Measurements from ENCODE around the gene AGMO. TPM values are rescaled to one million over a fixed set of nuclear protein-coding genes. Genes with fewer than 3 reads are reported as not detected.

AGMO gene
- total and polyA plus RNA-seq, 2 experiments from 2014 or later = 6.5 to 7.3 TPM

DNA sequence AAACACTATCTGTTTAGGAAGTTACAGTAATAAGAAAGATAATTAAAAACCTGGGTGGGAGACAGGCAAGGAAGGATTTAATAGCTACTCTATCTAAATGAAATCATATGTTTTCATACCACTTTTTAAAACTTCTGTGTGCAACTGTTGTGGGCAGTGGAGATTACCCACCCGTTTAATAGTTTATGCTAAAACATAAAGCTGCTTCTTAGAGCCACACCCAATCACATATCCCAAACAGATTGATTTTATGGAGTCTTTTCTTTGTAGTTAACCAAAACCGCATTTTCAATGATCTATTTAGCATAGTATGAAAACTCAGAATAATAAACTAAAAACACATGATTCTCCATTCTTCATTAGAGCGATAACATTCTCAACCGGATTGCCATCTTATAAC is 304.1 kb downstream of the AGMO start:
- Histone ChIP-seq H3K36me3 (replicated peaks; ENCODE audit: insufficient read depth, low read depth) (no peaks in the 10 kb centered on the region), H2AFZ (no peak overlapping the region), H4K20me1 (ENCODE audit: insufficient read depth, poor library complexity, severe bottlenecking) (no peaks in the 10 kb centered on the region), H3K9me2 (replicated peaks; ENCODE audit: insufficient read depth) (no peaks in the 10 kb centered on the region), H3K4me2 (no peak overlapping the region), H3K27me3 (no peaks in the 10 kb centered on the region), H3K27ac (no peak overlapping the region), H3K79me2 (no peaks in the 10 kb centered on the region), H3K4me3 (no peak overlapping the region), H3K4me1 (ENCODE audit: insufficient read depth) (no peaks in the 10 kb centered on the region), H3K9me3 (ENCODE audit: low read depth) (no peaks in the 10 kb centered on the region)
- no peak for DNase-seq (ENCODE audit: low spot score)
- WGBS (ENCODE audit: low lambda C conversion rate, missing lambda C conversion rate) = 83% methylated on average over 4 of the region's 4 CpGs
- TF ChIP-seq EZH2 (IDR thresholded peaks at IDR 0.05; ENCODE audit: borderline replicate concordance) = no peak
- TF ChIP-seq, protein P1, sequence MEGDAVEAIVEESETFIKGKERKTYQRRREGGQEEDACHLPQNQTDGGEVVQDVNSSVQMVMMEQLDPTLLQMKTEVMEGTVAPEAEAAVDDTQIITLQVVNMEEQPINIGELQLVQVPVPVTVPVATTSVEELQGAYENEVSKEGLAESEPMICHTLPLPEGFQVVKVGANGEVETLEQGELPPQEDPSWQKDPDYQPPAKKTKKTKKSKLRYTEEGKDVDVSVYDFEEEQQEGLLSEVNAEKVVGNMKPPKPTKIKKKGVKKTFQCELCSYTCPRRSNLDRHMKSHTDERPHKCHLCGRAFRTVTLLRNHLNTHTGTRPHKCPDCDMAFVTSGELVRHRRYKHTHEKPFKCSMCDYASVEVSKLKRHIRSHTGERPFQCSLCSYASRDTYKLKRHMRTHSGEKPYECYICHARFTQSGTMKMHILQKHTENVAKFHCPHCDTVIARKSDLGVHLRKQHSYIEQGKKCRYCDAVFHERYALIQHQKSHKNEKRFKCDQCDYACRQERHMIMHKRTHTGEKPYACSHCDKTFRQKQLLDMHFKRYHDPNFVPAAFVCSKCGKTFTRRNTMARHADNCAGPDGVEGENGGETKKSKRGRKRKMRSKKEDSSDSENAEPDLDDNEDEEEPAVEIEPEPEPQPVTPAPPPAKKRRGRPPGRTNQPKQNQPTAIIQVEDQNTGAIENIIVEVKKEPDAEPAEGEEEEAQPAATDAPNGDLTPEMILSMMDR (IDR thresholded peaks at IDR 0.05; ENCODE audit: poor library complexity) = no peak
- TF ChIP-seq EZH2phosphoT487 (IDR thresholded peaks at IDR 0.05; ENCODE audit: low read depth, severe bottlenecking, unreplicated experiment) = no peak

DNA sequence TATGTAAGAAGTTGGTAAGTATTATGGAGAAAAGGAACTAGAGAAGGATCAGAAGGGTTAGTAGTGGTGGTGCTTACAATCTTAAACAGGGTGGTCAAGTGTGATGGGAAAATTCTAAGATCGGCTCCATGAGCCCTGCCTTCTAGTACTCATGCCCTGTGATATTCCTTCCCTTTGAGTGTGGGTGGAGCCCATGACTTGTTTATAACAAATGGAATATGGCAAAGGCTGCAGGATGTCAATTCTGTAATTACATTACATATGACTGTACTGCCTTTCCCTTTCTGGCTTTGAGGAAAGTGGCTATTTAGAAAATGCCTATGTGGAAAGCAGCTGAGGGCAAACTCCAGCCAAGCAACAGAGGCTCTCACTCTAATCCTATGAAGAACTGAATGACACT is 309.6 kb downstream of the AGMO start:
- WGBS (ENCODE audit: low lambda C conversion rate, missing lambda C conversion rate) = 91% methylated on average over 1 of the region's 1 CpG
- no peaks in the 10 kb centered on the region for H3K36me3 ChIP-seq (replicated peaks; ENCODE audit: insufficient read depth, low read depth)
- H3K9me3 ChIP-seq (ENCODE audit: low read depth) = no peaks in the 10 kb centered on the region
- no peak overlapping the region for H3K4me2 ChIP-seq
- no peak overlapping the region for H3K4me3 ChIP-seq
- H2AFZ ChIP-seq = no peak overlapping the region
- no peaks in the 10 kb centered on the region for H3K9me2 ChIP-seq (replicated peaks; ENCODE audit: insufficient read depth)
- H3K4me1 ChIP-seq (ENCODE audit: insufficient read depth) = no peaks in the 10 kb centered on the region
- H3K27ac ChIP-seq = no peak overlapping the region
- H3K27me3 ChIP-seq = no peaks in the 10 kb centered on the region
- no peaks in the 10 kb centered on the region for H4K20me1 ChIP-seq (ENCODE audit: insufficient read depth, poor library complexity, severe bottlenecking)
- TF ChIP-seq, protein P1 (IDR thresholded peaks at IDR 0.05; ENCODE audit: poor library complexity) = no peak
- no peak for TF ChIP-seq EZH2phosphoT487 (IDR thresholded peaks at IDR 0.05; ENCODE audit: low read depth, severe bottlenecking, unreplicated experiment)
- no peak for TF ChIP-seq EZH2 (IDR thresholded peaks at IDR 0.05; ENCODE audit: borderline replicate concordance)
- no peak for DNase-seq (ENCODE audit: low spot score)
- H3K79me2 ChIP-seq = no peaks in the 10 kb centered on the region

DNA sequence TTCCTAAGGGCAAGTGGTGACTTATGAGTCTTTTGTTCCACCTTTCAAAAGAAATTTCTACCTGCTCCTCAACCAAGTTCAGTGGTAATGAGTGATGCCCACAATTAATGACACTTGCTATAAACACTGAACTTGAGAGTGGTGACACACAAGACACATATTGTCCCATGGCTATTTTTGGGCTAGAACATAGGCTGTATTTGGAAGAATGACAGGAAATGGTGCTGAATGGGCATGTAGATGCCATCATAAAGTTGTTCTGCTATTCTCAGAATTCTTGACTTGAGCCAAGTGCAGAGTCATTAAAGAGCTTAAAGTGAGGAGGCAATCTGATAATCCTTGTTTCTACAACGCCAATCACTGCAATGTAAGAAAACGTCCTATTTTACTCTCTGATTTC is 313.3 kb downstream of the AGMO start:
- Histone ChIP-seq H3K4me2 (no peak overlapping the region), H3K36me3 (replicated peaks; ENCODE audit: insufficient read depth, low read depth) (no peaks in the 10 kb centered on the region), H3K9me2 (replicated peaks; ENCODE audit: insufficient read depth) (no peaks in the 10 kb centered on the region), H3K4me3 (no peak overlapping the region), H3K79me2 (no peaks in the 10 kb centered on the region), H3K27me3 (no peaks in the 10 kb centered on the region), H2AFZ (no peak overlapping the region), H3K9me3 (ENCODE audit: low read depth) (no peaks in the 10 kb centered on the region), H3K4me1 (ENCODE audit: insufficient read depth) (no peaks in the 10 kb centered on the region), H3K27ac (no peak overlapping the region), H4K20me1 (ENCODE audit: insufficient read depth, poor library complexity, severe bottlenecking) (no peaks in the 10 kb centered on the region)
- TF ChIP-seq EZH2 (IDR thresholded peaks at IDR 0.05; ENCODE audit: borderline replicate concordance) (no peak), EZH2phosphoT487 (IDR thresholded peaks at IDR 0.05; ENCODE audit: low read depth, severe bottlenecking, unreplicated experiment) (no peak)
- TF ChIP-seq, protein P1 (IDR thresholded peaks at IDR 0.05; ENCODE audit: poor library complexity) = no peak
- 68% methylated on average over 2 of the region's 2 CpGs for WGBS (ENCODE audit: low lambda C conversion rate, missing lambda C conversion rate)
- DNase-seq (ENCODE audit: low spot score) = no peak

DNA sequence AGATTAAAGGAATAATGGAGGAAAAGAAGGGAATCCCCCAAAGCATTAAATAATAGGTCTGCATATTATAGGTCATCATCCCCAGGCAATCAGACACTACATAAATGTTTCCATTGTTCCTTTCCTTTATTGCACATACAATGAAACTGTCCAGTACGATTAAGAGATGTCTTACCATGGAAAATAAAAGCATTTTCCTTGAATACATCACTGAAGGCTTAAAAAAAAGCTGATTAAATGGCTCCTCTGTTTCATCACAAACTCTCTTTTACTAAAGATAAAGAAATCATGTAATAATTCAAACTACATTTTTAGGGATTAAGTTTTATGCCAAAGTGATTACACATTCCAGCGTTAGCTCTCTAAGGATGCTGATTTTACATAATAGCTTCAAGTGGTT is 316.0 kb downstream of the AGMO start:
- no peak overlapping the region for H3K27ac ChIP-seq
- no peaks in the 10 kb centered on the region for H3K27me3 ChIP-seq
- no peak overlapping the region for H2AFZ ChIP-seq
- no peaks in the 10 kb centered on the region for H3K9me2 ChIP-seq (replicated peaks; ENCODE audit: insufficient read depth)
- DNase-seq (ENCODE audit: low spot score) = no peak
- no peaks in the 10 kb centered on the region for H3K36me3 ChIP-seq (replicated peaks; ENCODE audit: insufficient read depth, low read depth)
- no peak for TF ChIP-seq EZH2phosphoT487 (IDR thresholded peaks at IDR 0.05; ENCODE audit: low read depth, severe bottlenecking, unreplicated experiment)
- TF ChIP-seq EZH2 (IDR thresholded peaks at IDR 0.05; ENCODE audit: borderline replicate concordance) = no peak
- TF ChIP-seq, protein P1 (IDR thresholded peaks at IDR 0.05; ENCODE audit: poor library complexity) = no peak
- no peak overlapping the region for H3K4me3 ChIP-seq
- no peaks in the 10 kb centered on the region for H3K9me3 ChIP-seq (ENCODE audit: low read depth)
- no peaks in the 10 kb centered on the region for H4K20me1 ChIP-seq (ENCODE audit: insufficient read depth, poor library complexity, severe bottlenecking)
- H3K4me1 ChIP-seq (ENCODE audit: insufficient read depth) = no peaks in the 10 kb centered on the region
- no peaks in the 10 kb centered on the region for H3K79me2 ChIP-seq
- WGBS (ENCODE audit: low lambda C conversion rate, missing lambda C conversion rate) = 65% methylated on average over 2 of the region's 2 CpGs
- no peak overlapping the region for H3K4me2 ChIP-seq

Measured in hepatocyte (in vitro differentiated cells).